HepG2 (cell line): ENCODE results near the gene TXNDC11. TPM values are rescaled to one million over a fixed set of nuclear protein-coding genes. Genes with fewer than 3 reads are reported as not detected.

ENCODE experiments used
- ATM ChIP-seq: fragments of 450-650 bp; IDR thresholded peaks from 2 replicates; pipeline ENCODE4 v1.7.1; 2017; ENCODE audit warnings: mild to moderate bottlenecking, borderline replicate concordance
- CREM ChIP-seq, 2 experiments: sonication (generic) in 1 of 2; formaldehyde crosslinking in 1 of 2; IDR thresholded peaks; 2 replicates each; pipeline versions ENCODE4 v1.4.0 to v1.6.1; 2016 to 2020; ENCODE audit warnings: antibody characterized with exemption in 1 of 2, mild to moderate bottlenecking in 1 of 2, missing genetic modification reagents in 1 of 2
- PRMT3 ChIP-seq: sonication (generic); formaldehyde crosslinking; IDR thresholded peaks from 2 replicates; pipeline ENCODE4 v1.8.1; 2022; ENCODE audit warnings: low read depth, mild to moderate bottlenecking, moderate library complexity, missing genetic modification reagents, borderline replicate concordance
- REPIN1 ChIP-seq: sonication (generic); formaldehyde crosslinking; IDR thresholded peaks from 2 replicates; pipeline ENCODE4 v1.8.0; 2022; ENCODE audit warnings: missing genetic modification reagents, low read depth, mild to moderate bottlenecking, borderline replicate concordance
- STAG1 ChIP-seq: sonication (generic); formaldehyde crosslinking; IDR thresholded peaks from 2 replicates; pipeline ENCODE4 v1.4.0; 2020; ENCODE audit warnings: missing genetic modification reagents
- ZNF292 ChIP-seq: sonication (generic); formaldehyde crosslinking; IDR thresholded peaks from 2 replicates; pipeline ENCODE4 v1.8.1; 2022; ENCODE audit warnings: mild to moderate bottlenecking, low read depth, missing genetic modification reagents, borderline replicate concordance
- ZNF407 ChIP-seq: sonication (generic); formaldehyde crosslinking; IDR thresholded peaks from one replicate; pipeline ENCODE4 v1.5.1; 2020; ENCODE audit warnings: mild to moderate bottlenecking, missing genetic modification reagents; ENCODE audit errors: not compliant biosample characterization
- ZNF512 ChIP-seq: sonication (generic); formaldehyde crosslinking; IDR thresholded peaks from 2 replicates; pipeline ENCODE4 v1.4.0; 2020; ENCODE audit warnings: mild to moderate bottlenecking, missing genetic modification reagents
- ZNF646 ChIP-seq: sonication (generic); formaldehyde crosslinking; IDR thresholded peaks from 2 replicates; pipeline ENCODE4 v1.9.0; 2021; ENCODE audit warnings: mild to moderate bottlenecking, missing genetic modification reagents
- polyA plus RNA-seq, 8 experiments: library from polyadenylated mRNA; depleted of rRNA in 3 of 8; stranded (reverse) in 7 of 8; unstranded in 1 of 8; fragments of >200 nt; fragmentation: Illumina TruSeq in 4 of 8; extraction: Trizol in 4 of 8; gene quantifications; 2 replicates each; pipeline versions ENCODE4 v1.2.1 to v1.2.3, GENCODE V29; 2011 to 2016; ENCODE audit warnings: low read depth in 4 of 8, missing spikeins in 1 of 8, mixed read lengths in 1 of 8; ENCODE audit not compliant: insufficient read depth in 1 of 8
- total RNA-seq, 5 experiments: library from RNA; depleted of rRNA; stranded (reverse); fragments of >200 nt; fragmentation: Illumina TruSeq; extraction: Trizol; gene quantifications; 2 replicates each; pipeline ENCODE4 v1.2.3, GENCODE V29; 2016; ENCODE audit warnings: low read depth in 1 of 5

Gene TXNDC11
- total and polyA plus RNA-seq, 2 of the 13 experiments (the other 11 are each of a cell fraction or from before 2014, with no cell fraction given): 74.9 to 123 TPM

- no peak; the same call in 1 of the 2 replicates for TF ChIP-seq ZNF646
- TF ChIP-seq ZNF512 (CRISPR knock-in tag): no peak
- peak; percentile 12; the same call in 1 of the 2 replicates for TF ChIP-seq STAG1 (CRISPR knock-in tag)
- no peak for TF ChIP-seq REPIN1 (CRISPR knock-in tag)
- TF ChIP-seq PRMT3 (CRISPR knock-in tag): no peak
- no peak for TF ChIP-seq ZNF407
- TF ChIP-seq ATM: no peak
- TF ChIP-seq CREM (IDR thresholded peaks at IDR 0.05): peak; percentile 57; the same call in 1 of the 2 replicates
- TF ChIP-seq CREM (CRISPR knock-in tag; IDR thresholded peaks at IDR 0.05): no peak
- peak; percentile 72 for TF ChIP-seq ZNF292 (CRISPR knock-in tag)
Observed at GRCh38 chr16:11743308-11744074, 834 bp upstream of the TXNDC11 start (continued).
